AG10803 (cell line): ENCODE data around the gene SEPHS1.

Experiments used
- DNase-seq: peaks from one replicate; pipeline ENCODE4 v3.0.0; 2010; ENCODE audit warnings: low read depth
- H3K4me3 ChIP-seq: 2 replicates; pipeline ENCODE4 v1.5.1; 2011; ENCODE audit warnings: mild to moderate bottlenecking, low read length, control low read depth
- TF ChIP-seq, protein P1 (sequence below): conservative IDR thresholded peaks from 2 replicates; pipeline ENCODE4 v1.5.1; 2011; ENCODE audit warnings: mild to moderate bottlenecking, low read length, control low read depth, inconsistent platforms

Gene SEPHS1

DNA sequence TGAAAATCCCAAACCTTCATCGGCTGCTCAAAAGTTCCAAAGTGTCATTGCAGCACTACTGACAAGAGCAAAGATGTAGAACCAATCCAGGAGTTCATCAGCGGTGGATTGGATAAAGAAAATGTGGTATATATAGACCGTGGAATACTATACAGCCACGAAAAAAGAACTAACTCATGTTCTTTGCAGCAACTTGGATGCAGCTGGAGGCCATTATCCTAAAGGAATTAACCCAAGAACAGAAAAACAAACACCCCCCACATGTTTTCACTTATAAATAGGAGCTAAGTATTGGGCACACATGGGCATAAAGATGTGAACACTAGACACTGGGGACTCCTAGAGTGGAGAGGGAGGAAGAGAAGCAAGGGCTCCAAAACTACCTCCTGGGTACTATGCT, 79.8 kb downstream of the SEPHS1 start:
- TF ChIP-seq, protein P1, sequence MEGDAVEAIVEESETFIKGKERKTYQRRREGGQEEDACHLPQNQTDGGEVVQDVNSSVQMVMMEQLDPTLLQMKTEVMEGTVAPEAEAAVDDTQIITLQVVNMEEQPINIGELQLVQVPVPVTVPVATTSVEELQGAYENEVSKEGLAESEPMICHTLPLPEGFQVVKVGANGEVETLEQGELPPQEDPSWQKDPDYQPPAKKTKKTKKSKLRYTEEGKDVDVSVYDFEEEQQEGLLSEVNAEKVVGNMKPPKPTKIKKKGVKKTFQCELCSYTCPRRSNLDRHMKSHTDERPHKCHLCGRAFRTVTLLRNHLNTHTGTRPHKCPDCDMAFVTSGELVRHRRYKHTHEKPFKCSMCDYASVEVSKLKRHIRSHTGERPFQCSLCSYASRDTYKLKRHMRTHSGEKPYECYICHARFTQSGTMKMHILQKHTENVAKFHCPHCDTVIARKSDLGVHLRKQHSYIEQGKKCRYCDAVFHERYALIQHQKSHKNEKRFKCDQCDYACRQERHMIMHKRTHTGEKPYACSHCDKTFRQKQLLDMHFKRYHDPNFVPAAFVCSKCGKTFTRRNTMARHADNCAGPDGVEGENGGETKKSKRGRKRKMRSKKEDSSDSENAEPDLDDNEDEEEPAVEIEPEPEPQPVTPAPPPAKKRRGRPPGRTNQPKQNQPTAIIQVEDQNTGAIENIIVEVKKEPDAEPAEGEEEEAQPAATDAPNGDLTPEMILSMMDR = no peak
- no peak overlapping the region for H3K4me3 ChIP-seq
- no peak for DNase-seq
